GM19455 (cell line): Measurements from ENCODE around the gene CMIP.

Experiments used
- ATAC-seq: cut with Tn5 transposase; IDR thresholded peaks from one replicate; pipeline ENCODE4 v1.9.1; 2021; ENCODE audit not compliant: unreplicated experiment

The CMIP gene

GRCh38 chr16:81562174-81562849 is 117.7 kb downstream of the CMIP start:
- ATAC-seq: no peak

DNA sequence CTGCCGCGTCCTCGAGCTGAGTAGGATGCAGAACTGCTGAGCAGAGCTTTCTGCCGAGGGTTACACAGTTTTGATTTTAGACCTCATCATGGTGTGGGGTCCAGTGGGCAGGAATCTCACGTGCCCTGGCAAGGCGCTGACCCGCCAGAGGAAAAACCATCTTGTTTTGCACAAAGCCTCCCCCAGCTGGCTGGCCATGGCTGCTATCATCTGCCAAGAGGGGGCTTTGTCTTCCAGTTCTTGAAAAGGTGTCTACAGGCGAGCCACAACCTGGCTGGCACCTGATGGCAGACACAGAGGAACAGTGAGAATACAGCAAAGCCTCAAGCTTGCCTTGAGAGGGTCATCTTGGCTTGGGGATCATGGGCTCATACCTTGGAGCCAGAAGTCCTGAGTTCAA is 118.3 kb downstream of the CMIP start:
- no peak for ATAC-seq

GRCh38 chr16:81564421-81564911 is 119.9 kb downstream of the CMIP start:
- ATAC-seq: no peak

DNA sequence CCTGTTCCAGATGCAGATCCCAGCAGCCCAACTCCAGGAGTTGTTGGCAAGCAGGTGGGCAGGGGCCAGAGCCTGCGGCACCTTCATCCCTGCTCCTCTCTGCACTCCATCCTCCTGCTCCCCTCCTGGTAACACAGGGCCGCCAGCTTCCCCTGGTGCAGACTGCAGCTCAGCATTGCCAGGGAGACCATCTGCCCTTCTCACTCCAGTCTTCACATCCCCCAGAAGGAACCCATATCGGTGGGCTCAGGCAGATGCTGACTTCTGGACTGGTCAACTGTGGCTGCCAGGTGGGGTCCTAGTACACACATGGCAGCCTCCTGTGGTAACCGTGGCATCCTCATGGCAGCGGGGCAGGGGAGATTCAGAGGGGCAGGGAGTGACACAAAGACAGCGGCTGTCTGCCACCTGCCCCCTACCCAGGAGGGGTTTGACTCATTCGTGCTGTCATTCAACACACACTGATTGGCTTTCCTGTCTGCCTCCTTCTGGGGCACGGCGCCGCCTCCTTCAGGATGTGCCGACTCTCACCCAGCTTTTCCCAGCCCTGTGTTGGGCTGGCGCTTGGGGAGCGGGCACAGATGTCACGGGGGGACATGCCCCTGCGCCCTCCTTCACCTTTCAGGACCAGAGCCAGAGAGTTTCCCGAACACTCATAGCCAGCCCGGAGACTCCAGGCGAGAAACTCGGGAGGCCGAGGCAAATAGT is 120.9 kb downstream of the CMIP start:
- ATAC-seq: no peak

GRCh38 chr16:81566086-81567007 is 121.7 kb downstream of the CMIP start:
- ATAC-seq: no peak

DNA sequence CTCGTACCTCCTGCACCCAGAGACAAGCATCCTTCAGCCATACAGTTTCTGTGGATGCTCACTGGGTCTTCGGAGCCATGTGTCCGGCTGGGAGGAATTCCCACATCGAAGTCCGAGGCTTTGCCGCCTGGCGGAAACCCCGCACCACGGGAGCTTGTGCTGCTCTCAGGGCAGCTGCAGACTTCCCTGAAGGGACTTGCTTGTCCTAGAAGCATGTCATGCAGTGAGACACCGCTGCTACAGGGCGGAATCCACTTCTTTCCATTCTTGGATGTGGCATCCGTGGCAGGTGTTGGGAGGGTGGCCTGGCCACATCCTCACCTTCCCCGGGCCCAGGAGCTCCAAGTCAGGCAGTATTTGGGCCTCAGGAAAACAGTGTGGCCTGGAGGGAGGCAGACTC is 122.5 kb downstream of the CMIP start:
- no peak for ATAC-seq

DNA sequence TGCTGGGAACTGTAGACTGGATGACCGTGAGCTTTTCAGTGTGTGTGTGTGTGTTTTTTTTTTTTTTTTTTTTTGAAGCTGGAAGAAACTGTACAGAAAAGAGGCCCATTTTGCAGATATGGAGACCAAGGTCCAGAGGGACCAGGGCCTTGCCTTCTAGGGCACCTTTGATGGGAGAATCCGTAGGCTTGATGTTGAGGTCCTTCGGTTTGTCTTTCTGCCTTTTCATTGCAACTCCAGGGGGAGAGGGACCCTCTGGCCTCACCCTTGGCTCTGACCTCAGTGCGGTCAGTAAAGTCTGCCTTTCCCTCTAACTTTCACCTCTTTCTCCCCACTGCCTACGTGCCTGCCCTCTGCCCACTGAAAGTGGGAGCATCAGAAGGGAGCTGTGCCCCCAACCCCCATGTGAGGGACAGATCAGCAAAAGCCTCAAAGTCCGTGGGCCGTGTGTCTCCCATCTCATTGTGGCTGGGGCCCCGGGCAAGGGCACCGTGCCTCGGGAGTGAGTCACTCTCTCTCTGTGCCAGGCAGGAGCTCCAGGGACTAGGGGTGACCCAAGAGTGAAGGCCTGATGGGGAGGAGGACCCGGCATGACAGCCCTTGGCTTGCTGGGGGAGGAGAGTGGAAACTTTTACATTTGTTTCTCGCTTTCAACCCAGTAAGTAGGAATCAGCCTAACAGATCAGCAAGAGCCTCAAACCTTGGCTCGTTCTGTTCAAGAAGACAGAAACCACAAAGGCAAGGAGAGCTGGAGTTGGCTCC is 123.6 kb downstream of the CMIP start:
- ATAC-seq: no peak

- no peak for ATAC-seq
Observed at GRCh38 chr16:81568749-81569087, 124.1 kb downstream of the CMIP start.

GRCh38 chr16:81569361-81570034 is 124.9 kb downstream of the CMIP start:
- no peak for ATAC-seq

DNA sequence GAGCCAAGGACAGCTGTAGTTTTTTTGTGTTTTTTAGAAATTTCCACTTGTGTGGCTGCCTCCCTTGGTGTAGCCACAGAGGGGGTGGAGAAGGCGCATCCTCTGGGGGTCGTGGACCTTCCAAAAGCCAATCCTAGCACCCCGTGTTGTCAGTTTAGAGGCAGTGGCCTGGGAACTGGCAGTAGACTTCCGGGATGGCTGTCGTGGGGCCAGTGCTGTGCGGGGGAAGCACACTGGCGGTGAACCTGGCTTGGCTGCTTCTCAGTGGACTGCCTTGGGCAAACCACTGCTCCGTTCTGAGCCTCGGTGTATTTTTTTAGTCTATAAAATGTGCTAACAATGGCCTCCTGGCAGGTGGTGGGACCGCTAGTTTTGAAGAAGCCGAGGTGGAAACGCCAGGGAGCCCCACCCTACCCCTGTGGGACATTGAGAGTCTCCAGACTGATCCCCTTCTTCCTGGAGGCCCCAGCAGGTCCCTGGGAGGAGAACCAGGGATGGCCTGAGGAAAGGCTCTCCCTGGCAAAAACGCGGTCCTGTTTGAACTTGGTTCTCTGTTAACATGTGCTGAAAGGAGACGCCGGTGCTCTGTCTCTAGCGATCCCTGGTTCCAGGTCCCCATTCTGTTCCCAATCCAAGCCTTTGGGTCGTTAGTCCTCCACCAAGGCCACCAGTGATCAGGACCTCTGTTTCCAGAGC is 125.7 kb downstream of the CMIP start:
- no peak for ATAC-seq

GRCh38 chr16:81571175-81571574 is 126.6 kb downstream of the CMIP start:
- no peak for ATAC-seq

- ATAC-seq: no peak
Observed at GRCh38 chr16:81571592-81572385, 127.2 kb downstream of the CMIP start.

- ATAC-seq: no peak
Observed at GRCh38 chr16:81572386-81573144, 128.0 kb downstream of the CMIP start.

GRCh38 chr16:81573533-81574020 is 129.0 kb downstream of the CMIP start:
- no peak for ATAC-seq

DNA sequence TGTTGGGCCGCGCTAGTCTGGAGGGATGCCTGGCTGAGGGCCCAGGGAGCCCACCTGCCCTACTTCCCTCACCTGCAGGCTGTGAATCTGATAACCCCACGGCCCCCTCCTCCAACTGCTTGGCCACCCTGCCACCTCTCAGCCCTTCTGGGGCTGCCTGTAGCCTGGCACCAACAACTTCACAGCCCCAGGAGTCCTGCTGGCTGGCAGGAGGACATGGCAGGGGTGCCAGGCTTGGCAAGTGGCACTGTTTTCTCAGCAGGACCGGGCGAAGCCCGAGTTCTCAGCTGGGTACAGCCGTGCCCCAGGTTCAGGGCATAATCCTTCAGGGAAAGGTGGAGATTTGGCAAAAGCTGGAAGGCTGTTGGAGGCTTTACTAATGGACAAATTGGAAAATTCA is 129.6 kb downstream of the CMIP start:
- no peak for ATAC-seq

- ATAC-seq: no peak
Observed at GRCh38 chr16:81575307-81575706, 130.7 kb downstream of the CMIP start.

GRCh38 chr16:81575834-81576233 is 131.2 kb downstream of the CMIP start:
- no peak for ATAC-seq

- ATAC-seq: no peak
Observed at GRCh38 chr16:81576696-81577095, 132.1 kb downstream of the CMIP start.
